ENCODE data around the gene BZW1.
A peak's percentile ranks its signal among the peaks of the same experiment; 100 is the strongest.
"Not testable (repeated sequence)": the region's sequence is repeated elsewhere in the genome, so short reads cannot be mapped to it uniquely, and the experiment has no call there.

Gene BZW1

DNA sequence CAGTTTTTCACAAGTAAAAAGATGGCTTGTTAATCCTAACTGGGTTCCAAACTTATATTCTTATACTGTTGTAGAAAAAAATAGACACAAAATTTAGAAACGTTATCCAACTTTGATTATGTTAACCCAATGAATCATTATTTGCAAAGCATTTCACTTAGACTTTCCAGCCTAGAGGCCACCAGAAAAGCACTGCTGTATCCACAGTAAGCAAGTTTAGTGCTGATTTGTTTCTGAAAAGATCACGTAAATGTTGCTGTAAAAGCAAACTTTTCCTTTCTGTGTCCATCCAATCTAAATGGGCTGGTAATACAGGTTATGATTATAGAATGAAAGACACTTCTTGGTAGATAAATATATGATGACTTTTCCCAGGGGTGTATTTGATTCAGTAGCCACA is 17.6 kb upstream of the BZW1 start:
- no peak for DNase-seq

DNA sequence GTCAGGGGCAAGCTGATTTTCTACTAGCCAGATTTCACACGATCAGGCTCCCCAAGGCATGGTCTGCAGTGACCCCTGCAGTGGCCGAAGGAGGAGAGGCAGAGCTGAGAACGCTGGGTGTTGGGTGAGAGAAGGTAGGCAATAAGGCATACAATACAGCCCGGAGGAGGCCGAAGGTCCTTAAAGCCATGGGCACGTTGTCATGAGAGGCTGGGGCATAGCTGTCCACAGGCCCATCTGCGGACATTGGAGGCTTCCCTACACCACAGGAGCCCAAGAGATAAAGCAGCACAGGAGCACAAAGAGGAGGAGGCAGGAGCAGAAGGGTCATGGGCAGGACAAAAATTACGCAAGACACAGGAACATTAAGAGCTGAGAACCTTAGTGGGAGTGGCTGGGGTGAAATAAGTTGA is 16.7 kb upstream of the BZW1 start:
- DNase-seq = no peak

DNA sequence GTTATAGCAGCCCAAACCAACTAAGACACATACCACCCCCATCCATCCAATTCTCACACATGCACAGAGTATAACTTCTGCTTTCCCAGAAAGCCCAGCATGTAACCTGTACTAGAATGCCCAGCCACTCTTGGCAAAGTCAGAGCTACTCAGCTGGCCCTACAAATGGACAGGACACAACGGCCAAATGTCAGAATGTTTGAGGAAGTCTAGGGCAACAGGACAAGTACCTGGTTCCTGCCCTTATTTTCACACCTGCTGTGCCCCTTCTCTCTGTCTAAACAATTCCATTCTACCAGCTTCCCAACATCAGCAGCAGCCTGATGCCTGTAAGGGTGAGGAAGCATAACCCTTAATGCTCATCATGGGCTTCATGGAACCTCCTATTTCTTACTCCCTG is 15.1 kb upstream of the BZW1 start:
- no peak for DNase-seq

DNA sequence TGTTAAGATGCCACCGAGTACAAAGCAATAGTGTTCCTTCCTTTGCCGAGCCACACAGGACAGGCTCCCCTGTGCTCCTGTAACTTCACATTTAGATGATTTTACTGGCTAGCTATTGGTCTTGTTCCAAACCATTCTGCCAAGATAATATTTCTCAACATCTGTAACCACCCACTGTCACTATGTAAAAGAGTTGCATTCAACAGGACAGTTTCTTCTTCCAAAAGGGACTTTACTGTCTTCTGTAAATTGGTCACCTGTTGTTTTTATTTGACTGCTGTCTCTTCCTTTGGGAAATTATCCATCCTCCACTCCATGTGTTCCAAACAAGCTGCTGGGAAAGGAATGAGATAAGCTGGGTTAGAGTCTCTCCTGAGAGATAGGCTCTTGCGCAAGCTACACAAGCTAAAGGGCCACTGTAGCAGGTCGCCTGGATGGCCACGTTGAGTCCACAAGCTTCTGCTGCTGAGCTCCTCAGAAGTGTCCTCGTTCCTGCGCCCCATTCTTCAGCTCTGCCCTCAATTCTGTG is 14.4 kb upstream of the BZW1 start:
- DNase-seq = no peak

DNA sequence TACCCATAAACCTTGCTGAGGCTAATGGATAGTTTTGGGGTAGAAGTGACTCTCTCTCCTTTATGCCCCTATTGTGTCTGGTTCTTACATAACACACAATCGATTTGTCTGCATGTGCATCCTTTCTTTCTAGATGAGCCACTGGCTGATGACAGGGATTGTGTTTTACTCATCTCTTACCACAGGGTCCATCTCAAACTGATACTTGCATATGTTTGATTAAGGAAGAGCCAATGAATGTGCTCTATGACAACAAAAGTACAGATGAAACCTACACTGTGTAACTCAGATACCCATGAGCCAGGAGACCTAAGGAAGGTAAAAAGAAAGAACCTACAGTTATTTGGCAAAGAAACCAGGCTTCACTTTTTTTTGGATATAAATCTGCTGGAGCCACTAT is 13.2 kb upstream of the BZW1 start:
- no peak for DNase-seq

DNA sequence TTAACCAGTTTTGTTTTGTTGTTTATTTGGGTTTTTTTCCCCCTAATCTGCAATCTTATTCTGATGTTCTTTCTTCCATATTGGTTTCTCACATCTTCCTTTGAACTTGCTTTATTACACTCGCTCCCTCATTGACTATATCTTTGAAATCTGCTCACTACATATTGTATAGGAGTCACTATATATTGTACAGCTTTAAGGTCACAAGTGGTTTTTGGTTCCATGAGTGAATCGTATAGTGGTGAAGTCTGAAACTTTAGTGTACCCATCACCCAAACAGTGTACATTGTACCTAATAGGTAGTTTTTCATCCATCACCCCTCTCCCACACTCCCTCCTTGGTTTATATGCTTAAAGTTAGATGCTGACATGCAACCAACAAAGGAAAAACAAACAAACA is 11.3 kb upstream of the BZW1 start:
- DNase-seq = no peak

DNA sequence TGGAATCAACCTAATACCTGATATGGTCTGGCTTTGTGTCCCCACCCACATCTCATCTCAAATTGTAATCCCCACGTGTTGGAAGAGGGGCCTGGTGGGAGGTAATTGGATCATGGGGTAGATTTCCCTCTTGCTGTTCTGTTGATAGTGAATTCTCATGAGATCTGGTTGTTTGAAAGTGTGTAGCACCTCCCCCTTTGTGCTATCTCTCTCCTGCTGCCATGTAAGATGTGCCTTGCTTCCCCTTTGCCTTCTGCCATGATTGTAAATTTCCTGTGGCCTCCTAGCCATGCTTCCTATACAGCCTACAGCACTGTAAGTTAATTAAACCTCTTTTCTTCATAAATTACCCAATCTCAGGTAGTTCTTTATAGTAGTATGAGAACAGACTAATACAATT is 10.3 kb upstream of the BZW1 start:
- not testable (repeated sequence) for DNase-seq

DNA sequence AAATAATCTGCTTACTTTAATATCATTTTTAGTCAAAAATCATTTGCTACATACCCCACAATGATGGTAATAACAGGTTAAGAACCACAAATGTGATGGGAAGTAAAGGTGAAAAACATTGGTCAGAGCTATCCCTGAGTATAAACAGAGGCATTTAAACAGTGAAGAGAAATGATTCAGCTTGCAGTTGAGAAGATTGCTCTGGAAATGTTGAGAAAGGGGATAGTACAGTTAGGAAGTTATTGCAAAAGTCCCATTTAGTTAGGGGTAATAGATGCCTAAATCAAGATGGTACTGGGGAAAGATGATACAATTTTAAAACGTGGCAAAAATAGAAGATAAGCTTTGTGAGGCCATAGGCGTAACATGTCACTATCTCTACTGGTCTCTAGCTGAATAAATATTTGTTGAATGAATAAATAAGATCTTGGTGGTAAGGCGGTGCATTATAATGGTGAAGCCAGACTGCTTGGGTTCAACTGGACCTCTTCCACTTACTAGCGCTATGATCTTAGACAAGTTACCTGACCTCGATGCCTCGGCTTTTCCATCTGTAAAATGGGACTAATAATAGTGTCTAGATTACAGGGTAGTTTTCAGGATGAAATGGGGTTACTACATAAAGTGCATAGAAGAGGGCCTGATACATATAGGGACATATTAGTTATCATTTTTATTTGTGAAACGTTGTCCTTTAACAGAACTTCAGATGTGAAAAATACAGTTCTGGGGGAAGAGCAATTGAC is 2.0 kb upstream of the BZW1 start:
- DNase-seq = no peak

DNA sequence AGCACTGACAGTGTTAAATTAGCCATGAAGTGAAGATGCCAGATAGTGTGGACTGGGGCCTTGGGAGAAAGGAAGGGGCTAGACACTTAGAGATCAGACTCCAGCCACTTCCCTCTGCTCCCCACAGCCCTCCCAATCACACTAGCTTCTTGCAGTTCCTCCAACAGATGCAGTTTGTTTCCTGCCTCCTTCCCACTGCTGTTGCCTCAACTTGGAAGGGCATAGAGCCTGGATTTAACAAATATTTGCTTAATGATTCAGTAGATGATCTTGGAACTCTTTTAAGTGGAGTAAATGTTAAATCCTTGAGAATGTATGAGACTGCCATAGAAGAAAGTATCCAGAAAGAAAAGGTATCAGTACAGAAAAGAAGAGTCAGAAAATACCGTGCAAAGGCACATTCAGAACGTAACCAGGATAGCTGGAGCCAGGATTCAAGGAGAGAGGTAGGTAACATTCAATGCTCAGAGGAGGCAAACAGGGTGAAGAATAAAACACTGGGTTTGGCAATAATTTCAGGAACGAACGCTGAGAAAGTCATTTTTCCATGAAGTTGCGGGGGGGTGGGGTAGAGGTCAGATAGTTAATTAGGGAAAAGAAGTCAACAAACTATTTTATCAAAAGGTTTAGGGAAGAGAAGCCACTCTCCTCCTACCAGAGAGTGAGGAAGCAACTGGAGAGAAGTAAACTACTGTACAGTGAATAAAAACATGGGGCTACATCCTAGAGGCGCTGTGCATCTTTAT is 1.3 kb upstream of the BZW1 start:
- no peak for DNase-seq

DNA sequence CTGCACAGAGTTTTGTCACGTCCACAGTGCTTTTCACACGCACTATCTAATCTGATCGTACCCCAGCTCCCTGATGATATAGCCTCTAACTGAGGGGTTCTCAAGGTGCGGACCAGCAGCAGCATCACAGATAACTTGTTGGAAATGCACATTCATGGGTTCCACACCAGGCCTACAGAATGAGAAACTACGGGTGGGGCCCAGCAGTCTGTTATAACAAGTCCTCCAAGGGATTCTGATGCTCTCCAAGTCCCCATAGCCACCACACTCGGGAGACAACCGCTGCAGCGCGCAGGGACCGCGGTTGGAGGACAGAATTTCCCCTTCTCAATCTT is 745 bp upstream of the BZW1 start:
- no peak for DNase-seq

DNA sequence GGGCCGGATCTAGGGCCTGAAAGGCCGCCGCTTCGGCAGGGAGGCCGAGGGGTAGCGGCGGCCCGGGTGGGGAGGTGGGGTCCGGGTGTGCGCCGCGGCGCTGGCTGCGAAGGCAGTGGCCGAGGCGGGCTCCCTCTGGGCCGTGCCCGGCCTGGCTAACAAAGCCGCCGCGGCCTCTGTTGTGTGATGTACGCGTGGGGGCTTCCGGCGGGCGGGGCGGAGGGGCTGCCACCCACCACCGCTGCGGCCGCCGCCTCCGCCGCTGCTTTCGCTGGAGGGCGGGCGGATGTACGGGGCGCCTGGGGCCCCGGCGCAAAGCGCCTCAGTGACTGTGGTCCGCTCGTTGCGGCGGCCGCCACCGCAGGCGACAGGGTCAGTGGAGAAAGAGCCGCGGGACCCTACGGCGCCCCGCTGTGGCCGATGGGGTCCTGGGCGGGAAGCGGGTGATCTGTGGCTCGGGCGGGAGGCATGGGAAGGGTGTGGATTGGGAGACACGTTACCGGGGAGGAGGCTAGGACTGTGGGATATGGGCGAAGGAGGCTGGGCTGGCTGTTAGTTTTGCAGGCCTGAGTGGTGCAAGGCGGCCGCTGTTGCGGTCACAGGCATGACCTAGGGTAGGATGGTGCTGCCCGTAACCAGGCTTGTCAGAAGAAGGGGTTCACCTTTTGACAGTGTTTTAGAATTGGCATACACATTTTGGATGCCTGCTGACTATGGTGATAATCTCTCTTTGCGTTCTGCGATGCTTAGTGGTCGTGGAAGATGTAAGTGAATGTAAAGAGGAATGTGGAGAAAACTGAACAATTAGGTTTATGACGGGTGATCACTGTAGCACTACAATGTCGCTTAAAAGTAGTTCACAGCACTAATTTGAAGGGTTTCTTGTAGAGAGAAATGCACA is 662 bp downstream of the BZW1 start:
- peak; percentile 71 to 73 for DNase-seq

DNA sequence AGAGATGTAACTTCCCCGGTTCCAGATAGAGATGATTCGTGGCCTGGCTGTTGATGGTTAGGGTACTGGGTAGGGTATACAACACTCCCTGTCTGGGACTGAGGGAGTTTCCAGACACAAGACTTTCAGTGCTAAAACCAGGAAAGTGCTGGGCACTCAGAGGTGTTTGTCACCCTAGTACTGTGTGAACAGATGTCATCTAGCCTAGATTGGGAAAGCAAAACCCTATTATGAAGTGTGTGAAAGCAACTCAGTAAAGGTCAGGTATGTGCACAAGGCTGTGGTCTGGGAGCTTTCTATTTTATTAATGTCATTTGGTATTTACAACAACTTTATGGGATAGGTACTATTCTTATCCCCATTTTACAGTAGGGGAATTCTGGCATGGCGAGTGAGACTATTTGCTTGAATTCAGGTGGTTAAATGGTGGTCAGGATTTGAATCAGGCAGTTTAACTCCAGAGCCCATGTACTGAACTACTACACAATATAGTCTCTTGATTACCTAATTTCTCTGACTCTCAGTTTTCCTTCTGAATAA is 2.6 kb downstream of the BZW1 start:
- DNase-seq = peak in 1 of 2 donors; percentile 21

DNA sequence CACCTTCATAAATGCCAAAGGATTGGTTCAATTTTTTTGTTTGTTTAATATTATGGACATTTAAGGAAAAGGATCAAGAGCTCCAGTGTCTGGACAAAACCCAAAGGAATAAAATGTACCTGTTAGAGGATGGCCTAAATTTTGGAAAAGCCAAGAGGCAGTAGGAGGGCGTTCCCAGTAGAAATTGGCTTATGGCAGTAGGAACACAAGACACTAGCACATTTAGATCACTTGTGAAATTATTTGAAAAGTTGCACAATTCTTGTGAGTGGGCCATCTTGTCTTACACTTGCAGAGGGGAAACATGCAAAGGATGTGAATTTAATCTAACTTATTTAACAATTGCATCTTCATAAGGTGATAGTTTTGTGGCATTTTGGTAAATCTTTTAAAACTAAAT is 3.2 kb downstream of the BZW1 start:
- no peak for DNase-seq

DNA sequence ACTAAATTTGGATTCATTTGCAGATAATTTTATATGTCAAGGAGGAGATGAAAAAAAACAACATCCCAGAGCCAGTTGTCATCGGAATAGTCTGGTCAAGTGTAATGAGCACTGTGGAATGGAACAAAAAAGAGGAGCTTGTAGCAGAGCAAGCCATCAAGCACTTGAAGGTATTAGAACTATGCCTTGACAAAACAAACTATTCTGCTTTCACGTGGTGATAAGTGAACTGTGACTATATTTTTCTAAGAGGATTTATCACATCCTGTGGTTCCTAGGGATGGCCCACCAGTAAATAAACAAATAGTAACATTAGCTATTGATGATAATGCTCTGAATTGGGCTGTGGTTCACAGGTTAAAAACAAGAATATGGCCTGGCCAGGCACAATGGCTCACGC is 7.0 kb downstream of the BZW1 start:
- DNase-seq = not testable (repeated sequence)

DNA sequence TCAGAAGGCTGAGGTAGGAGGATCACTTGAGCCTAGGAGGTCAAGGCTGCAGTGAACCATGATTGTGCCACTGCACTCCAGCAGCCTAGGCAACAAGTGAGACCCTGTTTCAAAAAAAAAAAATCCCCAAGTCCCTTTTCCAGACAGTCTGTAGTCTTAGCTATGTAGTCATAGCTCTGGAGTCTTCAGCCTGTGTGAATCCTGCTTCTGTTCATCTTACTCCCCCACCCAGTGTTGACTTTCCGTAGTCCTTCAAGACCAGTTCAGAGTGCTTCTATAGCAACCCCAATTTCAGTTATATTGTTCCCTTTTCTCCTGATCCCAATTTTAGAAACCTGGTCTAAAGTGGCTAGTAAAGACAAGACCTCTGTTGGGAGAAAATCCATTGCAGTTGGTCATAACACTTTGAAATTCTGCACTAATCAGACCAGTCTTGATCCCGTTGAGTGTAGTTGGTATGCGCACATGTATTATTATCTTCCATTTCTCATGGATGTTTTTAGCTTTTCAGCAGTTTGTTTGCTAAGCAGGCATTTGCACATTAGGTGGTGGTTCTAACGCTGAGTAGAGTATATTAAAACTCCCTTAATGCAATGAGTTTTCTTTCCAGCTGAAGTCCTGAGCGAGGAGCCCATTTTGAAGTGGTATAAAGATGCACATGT is 9.0 kb downstream of the BZW1 start:
- no peak for DNase-seq

DNA sequence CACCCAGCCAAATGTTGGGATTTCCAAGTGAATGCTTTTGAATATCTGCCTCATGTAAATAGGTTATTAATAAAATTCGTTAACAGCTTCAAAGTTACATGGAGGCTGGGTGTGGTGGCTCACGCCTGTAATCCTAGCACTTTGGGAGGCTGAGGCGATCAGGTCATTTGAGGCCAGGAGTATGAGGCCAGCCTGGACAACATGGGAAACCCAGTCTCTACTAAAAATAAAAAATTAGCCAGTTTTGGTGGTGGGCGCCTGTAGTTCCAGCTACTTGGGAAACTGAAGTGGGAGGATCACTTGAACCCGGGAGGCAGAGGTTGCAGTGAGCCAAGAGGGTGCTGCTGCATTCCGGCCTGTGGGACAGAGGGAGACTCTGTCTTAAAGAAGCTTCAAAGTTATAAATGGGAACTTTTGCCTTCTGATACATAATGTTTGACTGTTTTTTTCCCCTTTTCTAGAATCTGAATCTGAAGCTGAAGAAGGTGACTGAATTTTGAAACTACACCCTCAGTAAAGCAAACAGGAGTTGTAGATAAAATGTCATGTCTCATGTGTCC is 10.1 kb downstream of the BZW1 start:
- no peak for DNase-seq

DNA sequence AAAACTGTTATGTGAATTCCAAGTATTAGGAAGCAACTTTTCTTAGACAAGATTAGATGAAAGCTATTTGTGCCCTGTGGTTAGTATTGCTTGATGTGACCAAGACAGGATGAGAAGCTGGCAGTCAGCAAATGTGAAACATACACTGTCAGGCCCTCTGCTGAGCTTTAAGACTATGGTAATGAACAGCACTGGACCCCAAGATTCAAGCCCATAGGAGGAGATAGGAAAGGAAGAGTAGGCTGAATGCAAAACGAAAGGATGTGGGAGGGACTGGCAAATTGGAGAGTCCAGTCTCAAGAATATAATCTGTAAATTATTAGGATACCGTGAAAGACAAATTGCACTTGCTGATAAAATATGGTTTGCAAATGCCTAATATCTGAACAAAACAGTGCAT is 16.4 kb downstream of the BZW1 start:
- no peak for DNase-seq

DNA sequence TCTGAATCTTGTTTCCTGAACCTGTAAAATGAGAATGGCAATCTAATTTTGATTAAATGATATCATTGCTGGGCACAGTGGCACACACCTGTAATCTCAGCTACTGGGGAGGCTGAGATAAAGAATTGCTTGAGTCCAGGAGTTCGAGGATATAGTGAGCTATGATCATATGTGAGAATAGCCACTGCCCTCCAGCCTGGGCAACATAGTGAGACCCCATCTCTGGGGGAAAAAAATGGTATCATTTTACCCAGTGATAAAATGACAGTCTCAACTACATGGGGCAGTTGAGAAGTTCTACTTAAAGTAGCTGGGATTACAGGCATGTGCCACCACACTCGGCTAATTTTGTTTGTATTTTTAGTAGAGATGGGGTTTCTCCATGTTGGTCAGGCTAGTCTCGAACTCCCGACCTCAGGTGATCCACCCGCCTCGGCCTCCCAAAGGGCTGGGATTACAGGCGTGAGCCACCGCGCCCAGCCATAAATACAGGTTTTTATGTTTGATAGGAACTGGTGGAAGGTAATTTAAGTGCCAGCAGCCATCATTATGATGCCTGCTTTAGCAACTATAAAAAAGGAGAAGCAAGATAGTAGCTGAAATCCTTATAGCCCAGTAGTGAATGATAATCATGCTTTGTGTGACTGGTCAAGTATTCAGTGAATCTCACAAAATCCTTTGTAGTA is 17.0 kb downstream of the BZW1 start:
- no peak for DNase-seq

DNA sequence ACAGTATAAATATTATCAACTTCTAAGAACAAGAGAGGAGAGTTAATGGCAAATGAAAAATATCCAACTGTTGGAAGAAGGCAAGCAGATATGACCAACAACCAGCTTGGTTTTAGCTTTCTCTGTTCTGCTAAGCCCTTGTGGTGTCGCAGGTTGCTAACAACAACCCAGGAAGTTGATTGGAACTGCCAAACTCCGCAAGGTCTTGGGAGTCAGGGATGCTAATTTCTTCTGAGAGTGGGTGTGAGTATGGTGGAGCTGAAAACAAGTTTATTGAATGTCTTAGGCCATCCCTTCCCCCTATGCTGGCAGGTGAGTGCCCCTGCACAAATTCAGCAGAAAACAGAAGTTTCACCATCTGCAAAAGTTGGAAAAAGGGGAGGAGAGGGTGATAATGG is 17.5 kb downstream of the BZW1 start:
- DNase-seq = no peak

DNA sequence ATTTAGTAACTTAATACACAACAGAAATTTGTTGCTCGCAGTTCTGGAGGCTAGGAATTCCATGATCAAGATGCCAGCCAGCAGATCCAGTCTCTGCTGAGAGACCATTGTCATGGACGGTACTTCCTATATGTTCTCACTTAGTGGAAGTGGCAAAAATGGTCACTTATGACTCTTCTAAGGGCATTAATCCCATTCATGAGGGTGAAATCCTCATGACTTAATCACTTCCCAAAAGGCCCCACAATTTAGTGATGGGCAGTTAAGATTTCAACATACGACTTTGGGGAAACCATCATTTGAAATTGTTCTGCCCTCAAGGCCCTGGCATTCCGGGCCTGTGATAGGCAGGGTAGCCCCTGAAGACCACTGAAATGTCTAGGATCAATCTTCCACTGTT is 23.0 kb downstream of the BZW1 start:
- DNase-seq = no peak

DNA sequence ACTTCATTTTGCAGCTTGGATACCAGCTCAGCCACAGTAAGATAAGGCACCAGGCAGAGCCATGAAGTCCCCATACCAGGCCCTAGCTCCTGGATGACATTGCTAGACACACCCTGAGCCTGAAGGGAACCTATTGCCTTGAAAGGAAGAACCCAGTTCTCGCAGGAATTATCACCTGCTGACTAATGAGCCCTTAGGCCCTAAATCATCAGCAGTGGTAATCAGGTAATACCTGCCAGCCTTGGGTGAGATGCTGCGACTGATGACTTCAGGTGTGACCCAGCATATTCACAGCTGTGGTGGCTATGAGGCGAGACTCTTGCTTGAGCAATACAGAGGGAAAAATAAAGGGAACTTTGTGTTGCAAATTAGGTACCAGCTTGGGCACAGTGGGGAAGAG is 27.8 kb downstream of the BZW1 start:
- no peak for DNase-seq
